ENCODE results near the gene EDIL3.

- no peak for TF ChIP-seq CTCF (IDR thresholded peaks at IDR 0.05)
- TF ChIP-seq POLR2A (IDR thresholded peaks at IDR 0.05) = no peak
Observed at GRCh38 chr5:84017523-84018172, 367.0 kb downstream of the EDIL3 start.

All from lower leg skin (tissue), 3 donors.